H9 (cell line): Measurements from ENCODE around the gene TCOF1. TPM values are rescaled to one million over a fixed set of nuclear protein-coding genes. Genes with fewer than 3 reads are reported as not detected.

ENCODE experiments used
- DNase-seq: peaks from one replicate; pipeline ENCODE4 v3.0.0-alpha.2; 2017
- H2AFZ ChIP-seq: one replicate; pipeline ENCODE4 v1.6.1; 2013; ENCODE audit warnings: mild to moderate bottlenecking, low read length, control low read depth, moderate library complexity
- H2AK5ac ChIP-seq: 2 replicates; pipeline ENCODE4 v1.6.1; 2013; ENCODE audit warnings: low read length, control low read depth, mixed read lengths; ENCODE audit not compliant: insufficient read length
- H2BK120ac ChIP-seq: one replicate; pipeline ENCODE4 v1.6.1; 2013; ENCODE audit warnings: low read depth, mild to moderate bottlenecking, low read length, control low read depth, inconsistent platforms; ENCODE audit not compliant: poor library complexity, severe bottlenecking
- H2BK12ac ChIP-seq: 2 replicates; pipeline ENCODE4 v1.6.1; 2013; ENCODE audit warnings: low read length, control low read depth, mixed read lengths, low read depth; ENCODE audit not compliant: insufficient read length
- H2BK15ac ChIP-seq: 2 replicates; pipeline ENCODE4 v1.6.1; 2013; ENCODE audit warnings: low read depth, low read length, control low read depth
- H2BK20ac ChIP-seq: one replicate; pipeline ENCODE4 v1.6.1; 2013; ENCODE audit warnings: low read depth, mild to moderate bottlenecking, low read length, control low read depth, inconsistent platforms; ENCODE audit not compliant: poor library complexity, severe bottlenecking
- H2BK5ac ChIP-seq: 2 replicates; pipeline ENCODE4 v1.6.1; 2013; ENCODE audit warnings: low read length, control low read depth, mixed read lengths; ENCODE audit not compliant: insufficient read length
- H3K14ac ChIP-seq: 2 replicates; pipeline ENCODE4 v1.6.1; 2013; ENCODE audit warnings: low read length, control low read depth; ENCODE audit not compliant: insufficient read depth
- H3K18ac ChIP-seq: 2 replicates; pipeline ENCODE4 v1.6.1; 2013; ENCODE audit warnings: low read depth, mild to moderate bottlenecking, mixed read lengths, low read length, control low read depth; ENCODE audit not compliant: insufficient read length
- H3K23ac ChIP-seq: 2 replicates; pipeline ENCODE4 v1.6.1; 2013; ENCODE audit warnings: low read length, control low read depth, mixed read lengths, low read depth; ENCODE audit not compliant: insufficient read length
- H3K23me2 ChIP-seq: 2 replicates; pipeline ENCODE4 v1.6.1; 2013; ENCODE audit warnings: low read depth, mild to moderate bottlenecking, mixed read lengths, low read length, control low read depth; ENCODE audit not compliant: insufficient read length, poor library complexity, severe bottlenecking
- H3K27ac ChIP-seq: 2 replicates; pipeline ENCODE4 v1.5.1; 2013; ENCODE audit warnings: low read length, control low read depth, mixed read lengths, low read depth; ENCODE audit not compliant: insufficient read length
- H3K27me3 ChIP-seq: 2 replicates; pipeline ENCODE4 v1.6.1; 2013; ENCODE audit warnings: low read length, control low read depth, inconsistent platforms; ENCODE audit not compliant: insufficient read depth
- H3K4ac ChIP-seq: 2 replicates; pipeline ENCODE4 v1.6.1; 2013; ENCODE audit warnings: low read depth, mild to moderate bottlenecking, control low read depth, inconsistent platforms, low read length, moderate library complexity
- H3K4me1 ChIP-seq: 2 replicates; pipeline ENCODE4 v1.6.1; 2013; ENCODE audit warnings: low read length, control low read depth, inconsistent platforms; ENCODE audit not compliant: insufficient read depth
- H3K4me2 ChIP-seq: 2 replicates; pipeline ENCODE4 v1.6.1; 2013; ENCODE audit warnings: low read length, control low read depth, mixed read lengths; ENCODE audit not compliant: insufficient read length, insufficient read depth
- H3K56ac ChIP-seq: 2 replicates; pipeline ENCODE4 v1.6.1; 2013; ENCODE audit warnings: low read depth, mild to moderate bottlenecking, mixed read lengths, low read length, control low read depth; ENCODE audit not compliant: insufficient read length
- H3K79me1 ChIP-seq: 2 replicates; pipeline ENCODE4 v1.6.1; 2013; ENCODE audit warnings: low read depth, mild to moderate bottlenecking, moderate library complexity, low read length, control low read depth, inconsistent platforms; ENCODE audit not compliant: insufficient read depth, poor library complexity, severe bottlenecking
- H3K79me2 ChIP-seq: 2 replicates; pipeline ENCODE4 v1.6.1; 2013; ENCODE audit warnings: low read length, control low read depth, inconsistent platforms; ENCODE audit not compliant: insufficient read depth
- H3K9ac ChIP-seq: 2 replicates; pipeline ENCODE4 v1.6.1; 2013; ENCODE audit warnings: low read length, control low read depth, mixed read lengths; ENCODE audit not compliant: insufficient read length; ENCODE audit errors: extremely low read depth
- H3K9me3 ChIP-seq: one replicate; pipeline ENCODE4 v1.6.1; 2013; ENCODE audit warnings: low read depth, low read length, inconsistent platforms; ENCODE audit not compliant: control insufficient read depth
- H3T11ph ChIP-seq: one replicate; pipeline ENCODE4 v1.6.1; 2013; ENCODE audit warnings: mild to moderate bottlenecking, low read length, control low read depth, inconsistent platforms
- H4K20me1 ChIP-seq: one replicate; pipeline ENCODE4 v1.6.1; 2013; ENCODE audit not compliant: control insufficient read depth, insufficient read length, insufficient read depth
- H4K5ac ChIP-seq: 2 replicates; pipeline ENCODE4 v1.6.1; 2013; ENCODE audit warnings: low read depth, mild to moderate bottlenecking, mixed read lengths, low read length, control low read depth; ENCODE audit not compliant: insufficient read length
- H4K8ac ChIP-seq: replicated peaks from 2 replicates; pipeline ENCODE4 v1.6.1; 2013; ENCODE audit warnings: low read length, control low read depth, mixed read lengths, low read depth; ENCODE audit not compliant: insufficient read length
- H4K91ac ChIP-seq: 2 replicates; pipeline ENCODE4 v1.6.1; 2013; ENCODE audit warnings: low read depth, mild to moderate bottlenecking, moderate library complexity, mixed read lengths, low read length, control low read depth; ENCODE audit not compliant: insufficient read length
- H3K27ac Mint-ChIP-seq, 3 experiments: 2 replicates in 2 of 3; 3 replicates in 1 of 3; pipeline ENCODE4 v1.8.0; 2020 to 2021; ENCODE audit warnings: mixed read lengths in 3 of 3, mild to moderate bottlenecking in 1 of 3, moderate library complexity in 1 of 3
- H3K27me3 Mint-ChIP-seq: 2 replicates; pipeline ENCODE4 v1.8.0; 2021; ENCODE audit warnings: low read depth, mild to moderate bottlenecking, moderate library complexity, mixed read lengths
- H3K36me3 Mint-ChIP-seq, 3 experiments: 2 replicates in 2 of 3; 3 replicates in 1 of 3; pipeline ENCODE4 v1.8.0; 2020 to 2021; ENCODE audit warnings: low read depth in 3 of 3, mixed read lengths in 3 of 3; ENCODE audit not compliant: insufficient read depth in 1 of 3
- H3K4me1 Mint-ChIP-seq, 2 experiments: 2 replicates each; pipeline ENCODE4 v1.8.0; 2020; ENCODE audit warnings: mixed read lengths in 2 of 2
- H3K4me3 Mint-ChIP-seq, 2 experiments: 2 replicates in 1 of 2; 3 replicates in 1 of 2; pipeline ENCODE4 v1.8.0; 2020 to 2021; ENCODE audit warnings: mild to moderate bottlenecking in 2 of 2, mixed read lengths in 2 of 2, moderate library complexity in 1 of 2
- H3K9me3 Mint-ChIP-seq, 2 experiments: 2 replicates in 1 of 2; 3 replicates in 1 of 2; pipeline ENCODE4 v1.8.0; 2020; ENCODE audit warnings: mild to moderate bottlenecking in 2 of 2, mixed read lengths in 2 of 2, moderate library complexity in 1 of 2
- CTCF ChIP-seq: fragments of 200-600 bp; sonication (generic); conservative IDR thresholded peaks from 3 replicates; pipeline ENCODE4 v1.8.0; 2021; ENCODE audit warnings: antibody characterized with exemption, mild to moderate bottlenecking
- WGBS: extraction: QIAGEN DNeasy Blood & Tissue Kit; methylation state at CpG from one replicate; pipeline ENCODE4 v1.1.7; 2013; ENCODE audit warnings: missing lambda C conversion rate, low lambda C conversion rate, mixed read lengths; ENCODE audit not compliant: insufficient read length; ENCODE audit errors: extremely low coverage; 5-methylcytosine and 5-hydroxymethylcytosine counted together
- total RNA-seq: library from RNA; stranded (reverse); gene quantifications from 2 replicates; pipeline ENCODE4 v1.2.1, GENCODE V29; 2021

The TCOF1 gene
- total RNA-seq, 1 experiment from 2014 or later, result 128 TPM

- H2BK5ac ChIP-seq, result no peak overlapping the region
Measured at GRCh38 chr5:150313921-150314716, 43.4 kb upstream of the TCOF1 start.

More at GRCh38 chr5:150313921-150314716, 43.4 kb upstream of the TCOF1 start:
- no peaks in the 10 kb centered on the region for H3K4me1 ChIP-seq
- H2BK15ac ChIP-seq, result no peak overlapping the region
- no peak overlapping the region for H3K9ac ChIP-seq
- no peak overlapping the region for H2AK5ac ChIP-seq
- no peak overlapping the region for H3K14ac ChIP-seq
- H3K4me3 Mint-ChIP-seq, result no peak overlapping the region
- H4K5ac ChIP-seq, result no peak overlapping the region
- no peak for DNase-seq
- no peaks in the 10 kb centered on the region for H4K20me1 ChIP-seq
- no peak for TF ChIP-seq CTCF
- no peaks in the 10 kb centered on the region for H3K79me1 ChIP-seq
- peaks cover 2% of the 10 kb centered on the region for H3K27me3 Mint-ChIP-seq
- H4K91ac ChIP-seq, result no peak overlapping the region
- no peaks in the 10 kb centered on the region for H3K23me2 ChIP-seq
- H3K27ac Mint-ChIP-seq, result no peak overlapping the region
- H3K4ac ChIP-seq, result no peak overlapping the region
- no peak overlapping the region for H3K4me2 ChIP-seq
- H2AFZ ChIP-seq, result no peak overlapping the region
- H2BK12ac ChIP-seq, result no peak overlapping the region
- no peaks in the 10 kb centered on the region for H3K36me3 Mint-ChIP-seq
- WGBS, result no CpG with 5 or more reads among the region's 6 CpGs
- H3K56ac ChIP-seq, result no peak overlapping the region
- no peak overlapping the region for H4K8ac ChIP-seq
- H3K4me1 Mint-ChIP-seq, result peaks cover 24 to 29% of the 10 kb centered on the region in 2 experiments
- no peak overlapping the region for H2BK20ac ChIP-seq
- H3K18ac ChIP-seq, result no peak overlapping the region
- no peak overlapping the region for H2BK120ac ChIP-seq
- H3K9me3 ChIP-seq, result no peaks in the 10 kb centered on the region
- no peak overlapping the region for H3T11ph ChIP-seq
- no peaks in the 10 kb centered on the region for H3K79me2 ChIP-seq
- no peaks in the 10 kb centered on the region for H3K9me3 Mint-ChIP-seq
- H3K27me3 ChIP-seq, result no peaks in the 10 kb centered on the region
- H3K23ac ChIP-seq, result no peak overlapping the region
- H3K27ac ChIP-seq, result no peak overlapping the region
